ENCODE measurements around the gene INPP1.
A peak's percentile ranks its signal among the peaks of the same experiment; 100 is the strongest.
"Not testable (repeated sequence)": the region's sequence is repeated elsewhere in the genome, so short reads cannot be mapped to it uniquely, and the experiment has no call there.

The INPP1 gene

GRCh38 chr2:190343536-190344275, at the start of gene INPP1:
TSS of gene INPP1 (plus strand) at chr2:190343589. CDS start at chr2:190360103, 16,514 bp downstream.
- in situ Hi-C loops (cut with MboI; ENCODE audit: low pct_unique_long_range_greater_than_20kb, low sequenced_read_pairs): no loop called here
- DNase-seq: peak; percentile 73

GRCh38 chr2:190297880-190298279, 45.5 kb upstream of the INPP1 start:
- in situ Hi-C loops (cut with MboI; ENCODE audit: low pct_unique_long_range_greater_than_20kb, low sequenced_read_pairs): loop anchor here (25.0 kb wide), 1 partner anchor 211 kb away; no protein-coding TSS in a partner anchor
- not testable (repeated sequence) for DNase-seq

GRCh38 chr2:190301032-190301431, 42.4 kb upstream of the INPP1 start:
- no peak for DNase-seq
- in situ Hi-C loops (cut with MboI; ENCODE audit: low pct_unique_long_range_greater_than_20kb, low sequenced_read_pairs): no loop called here

- in situ Hi-C loops (cut with MboI; ENCODE audit: low pct_unique_long_range_greater_than_20kb, low sequenced_read_pairs): no loop called here
- DNase-seq: no peak
Observed at GRCh38 chr2:190302052-190302451, 41.3 kb upstream of the INPP1 start.

- no peak for DNase-seq
- in situ Hi-C loops (cut with MboI; ENCODE audit: low pct_unique_long_range_greater_than_20kb, low sequenced_read_pairs): no loop called here
Observed at GRCh38 chr2:190303647-190304046, 39.7 kb upstream of the INPP1 start.

- in situ Hi-C loops (cut with MboI; ENCODE audit: low pct_unique_long_range_greater_than_20kb, low sequenced_read_pairs): no loop called here
- no peak for DNase-seq
Observed at GRCh38 chr2:190304404-190304803, 39.0 kb upstream of the INPP1 start.

GRCh38 chr2:190308031-190308430, 35.4 kb upstream of the INPP1 start:
- in situ Hi-C loops (cut with MboI; ENCODE audit: low pct_unique_long_range_greater_than_20kb, low sequenced_read_pairs): no loop called here
- DNase-seq: no peak

- in situ Hi-C loops (cut with MboI; ENCODE audit: low pct_unique_long_range_greater_than_20kb, low sequenced_read_pairs): no loop called here
- DNase-seq: no peak
Observed at GRCh38 chr2:190311893-190312634, 31.3 kb upstream of the INPP1 start.

- in situ Hi-C loops (cut with MboI; ENCODE audit: low pct_unique_long_range_greater_than_20kb, low sequenced_read_pairs); DNase-seq: not testable (repeated sequence)
Observed at GRCh38 chr2:190312635-190313025, 30.8 kb upstream of the INPP1 start.

- in situ Hi-C loops (cut with MboI; ENCODE audit: low pct_unique_long_range_greater_than_20kb, low sequenced_read_pairs): no loop called here
- no peak for DNase-seq
Observed at GRCh38 chr2:190313880-190314279, 29.5 kb upstream of the INPP1 start.

GRCh38 chr2:190315273-190315672, 28.1 kb upstream of the INPP1 start:
- no peak for DNase-seq
- in situ Hi-C loops (cut with MboI; ENCODE audit: low pct_unique_long_range_greater_than_20kb, low sequenced_read_pairs): no loop called here

- no peak for DNase-seq
- in situ Hi-C loops (cut with MboI; ENCODE audit: low pct_unique_long_range_greater_than_20kb, low sequenced_read_pairs): no loop called here
Observed at GRCh38 chr2:190318514-190318913, 24.9 kb upstream of the INPP1 start.

GRCh38 chr2:190318931-190319554, 24.3 kb upstream of the INPP1 start:
- DNase-seq: no peak

GRCh38 chr2:190319555-190320498, 23.6 kb upstream of the INPP1 start, which contains the start of gene HIBCH:
TSS of gene HIBCH (minus strand) at chr2:190319826. CDS start at chr2:190319750, 76 bp downstream.
- in situ Hi-C loops (cut with MboI; ENCODE audit: low pct_unique_long_range_greater_than_20kb, low sequenced_read_pairs): no loop called here
- peak; percentile 99 for DNase-seq

More at GRCh38 chr2:190318931-190319554, 24.3 kb upstream of the INPP1 start:
- in situ Hi-C loops (cut with MboI; ENCODE audit: low pct_unique_long_range_greater_than_20kb, low sequenced_read_pairs): no loop called here

GRCh38 chr2:190320696-190321095, 22.7 kb upstream of the INPP1 start:
- no peak for DNase-seq
- in situ Hi-C loops (cut with MboI; ENCODE audit: low pct_unique_long_range_greater_than_20kb, low sequenced_read_pairs): no loop called here

- in situ Hi-C loops (cut with MboI; ENCODE audit: low pct_unique_long_range_greater_than_20kb, low sequenced_read_pairs): no loop called here
- no peak for DNase-seq
Observed at GRCh38 chr2:190323406-190323805, 20.0 kb upstream of the INPP1 start.

- DNase-seq: no peak
Observed at GRCh38 chr2:190325588-190325987, 17.8 kb upstream of the INPP1 start.

GRCh38 chr2:190327867-190328572, 15.4 kb upstream of the INPP1 start:
- in situ Hi-C loops (cut with MboI; ENCODE audit: low pct_unique_long_range_greater_than_20kb, low sequenced_read_pairs): no loop called here
- no peak for DNase-seq

More at GRCh38 chr2:190325588-190325987, 17.8 kb upstream of the INPP1 start:
- in situ Hi-C loops (cut with MboI; ENCODE audit: low pct_unique_long_range_greater_than_20kb, low sequenced_read_pairs): no loop called here

All from KBM-7 (cell line).